DND-41 (cell line): ENCODE results near the gene ANKRD55.

Experiments used
- EZH2 ChIP-seq: IDR thresholded peaks from 3 replicates; pipeline ENCODE4 v1.6.1; 2012; ENCODE audit warnings: borderline replicate concordance, low read depth, mild to moderate bottlenecking, moderate library complexity, low read length, inconsistent platforms; ENCODE audit not compliant: severe bottlenecking
- TF ChIP-seq, protein P1 (sequence below): IDR thresholded peaks from 2 replicates; pipeline ENCODE4 v1.5.1; 2012; ENCODE audit warnings: borderline replicate concordance, low read length, moderate library complexity, mild to moderate bottlenecking; ENCODE audit not compliant: poor library complexity, severe bottlenecking; ENCODE audit errors: extremely low read depth

- TF ChIP-seq, protein P1, sequence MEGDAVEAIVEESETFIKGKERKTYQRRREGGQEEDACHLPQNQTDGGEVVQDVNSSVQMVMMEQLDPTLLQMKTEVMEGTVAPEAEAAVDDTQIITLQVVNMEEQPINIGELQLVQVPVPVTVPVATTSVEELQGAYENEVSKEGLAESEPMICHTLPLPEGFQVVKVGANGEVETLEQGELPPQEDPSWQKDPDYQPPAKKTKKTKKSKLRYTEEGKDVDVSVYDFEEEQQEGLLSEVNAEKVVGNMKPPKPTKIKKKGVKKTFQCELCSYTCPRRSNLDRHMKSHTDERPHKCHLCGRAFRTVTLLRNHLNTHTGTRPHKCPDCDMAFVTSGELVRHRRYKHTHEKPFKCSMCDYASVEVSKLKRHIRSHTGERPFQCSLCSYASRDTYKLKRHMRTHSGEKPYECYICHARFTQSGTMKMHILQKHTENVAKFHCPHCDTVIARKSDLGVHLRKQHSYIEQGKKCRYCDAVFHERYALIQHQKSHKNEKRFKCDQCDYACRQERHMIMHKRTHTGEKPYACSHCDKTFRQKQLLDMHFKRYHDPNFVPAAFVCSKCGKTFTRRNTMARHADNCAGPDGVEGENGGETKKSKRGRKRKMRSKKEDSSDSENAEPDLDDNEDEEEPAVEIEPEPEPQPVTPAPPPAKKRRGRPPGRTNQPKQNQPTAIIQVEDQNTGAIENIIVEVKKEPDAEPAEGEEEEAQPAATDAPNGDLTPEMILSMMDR: no peak
- TF ChIP-seq EZH2: no peak
These were observed 78.2 kb downstream of the ANKRD55 start for GRCh38 chr5:56154732-56155484.
